ENCODE data around the gene PIN1.

The PIN1 gene

DNA sequence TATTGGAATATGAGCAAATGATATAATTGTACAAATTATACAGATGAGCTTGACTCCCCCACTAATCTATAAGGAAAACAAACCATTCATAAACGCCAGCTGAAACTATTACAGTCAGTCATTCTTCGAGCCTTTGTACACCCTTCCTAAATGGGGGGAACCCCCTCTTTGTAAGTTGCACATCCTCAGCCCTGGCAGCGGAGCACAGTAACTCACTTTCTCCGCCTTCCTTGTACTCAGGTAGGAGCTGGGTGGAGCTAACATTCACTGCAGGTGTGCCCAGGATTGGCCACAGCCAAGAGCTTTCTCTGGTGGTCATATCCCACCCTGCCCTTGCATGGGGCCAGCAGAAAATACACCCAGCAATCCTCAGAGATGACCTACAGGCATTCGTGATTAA lies 28.6 kb downstream of the PIN1 start:
- TF ChIP-seq, protein P1, sequence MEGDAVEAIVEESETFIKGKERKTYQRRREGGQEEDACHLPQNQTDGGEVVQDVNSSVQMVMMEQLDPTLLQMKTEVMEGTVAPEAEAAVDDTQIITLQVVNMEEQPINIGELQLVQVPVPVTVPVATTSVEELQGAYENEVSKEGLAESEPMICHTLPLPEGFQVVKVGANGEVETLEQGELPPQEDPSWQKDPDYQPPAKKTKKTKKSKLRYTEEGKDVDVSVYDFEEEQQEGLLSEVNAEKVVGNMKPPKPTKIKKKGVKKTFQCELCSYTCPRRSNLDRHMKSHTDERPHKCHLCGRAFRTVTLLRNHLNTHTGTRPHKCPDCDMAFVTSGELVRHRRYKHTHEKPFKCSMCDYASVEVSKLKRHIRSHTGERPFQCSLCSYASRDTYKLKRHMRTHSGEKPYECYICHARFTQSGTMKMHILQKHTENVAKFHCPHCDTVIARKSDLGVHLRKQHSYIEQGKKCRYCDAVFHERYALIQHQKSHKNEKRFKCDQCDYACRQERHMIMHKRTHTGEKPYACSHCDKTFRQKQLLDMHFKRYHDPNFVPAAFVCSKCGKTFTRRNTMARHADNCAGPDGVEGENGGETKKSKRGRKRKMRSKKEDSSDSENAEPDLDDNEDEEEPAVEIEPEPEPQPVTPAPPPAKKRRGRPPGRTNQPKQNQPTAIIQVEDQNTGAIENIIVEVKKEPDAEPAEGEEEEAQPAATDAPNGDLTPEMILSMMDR (IDR thresholded peaks at IDR 0.05): no peak

DNA sequence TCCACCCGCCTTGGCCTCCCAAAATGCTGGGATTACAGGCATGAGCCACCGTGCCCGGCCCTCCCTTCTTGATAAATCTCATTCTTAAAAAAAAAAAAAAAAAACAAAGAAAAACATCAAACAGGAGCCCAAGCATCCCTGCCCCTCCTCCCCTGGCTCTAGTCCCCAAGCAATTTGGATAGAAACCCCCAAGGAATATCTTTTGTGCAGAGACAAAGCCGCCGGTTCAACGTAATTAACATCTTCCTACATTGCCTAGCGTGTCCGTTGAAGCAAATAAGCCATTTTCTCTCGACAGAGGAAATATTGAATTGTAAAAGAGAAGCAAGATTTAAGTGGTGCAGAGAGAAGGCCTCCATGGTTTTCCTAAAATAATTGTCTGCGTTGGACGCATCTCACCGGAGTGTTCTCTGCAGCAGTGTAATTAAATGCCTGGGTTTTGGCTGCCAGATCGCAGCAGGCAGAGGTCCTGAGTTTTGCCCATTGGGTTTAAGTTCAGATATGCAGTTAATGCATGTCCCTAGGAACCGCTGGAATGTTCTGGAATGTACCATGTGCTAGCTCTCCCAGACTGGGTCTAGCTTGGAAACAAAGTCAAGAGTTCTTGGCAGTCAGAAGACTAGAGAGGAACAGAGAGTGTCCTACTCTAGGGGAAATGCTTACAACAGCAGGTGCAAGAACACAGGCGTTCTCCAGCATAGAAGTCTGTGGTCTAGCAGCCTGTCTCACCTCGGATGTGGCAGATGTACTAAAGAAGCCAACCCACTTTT lies 30.8 kb downstream of the PIN1 start:
- TF ChIP-seq, protein P1 (IDR thresholded peaks at IDR 0.05): no peak

DNA sequence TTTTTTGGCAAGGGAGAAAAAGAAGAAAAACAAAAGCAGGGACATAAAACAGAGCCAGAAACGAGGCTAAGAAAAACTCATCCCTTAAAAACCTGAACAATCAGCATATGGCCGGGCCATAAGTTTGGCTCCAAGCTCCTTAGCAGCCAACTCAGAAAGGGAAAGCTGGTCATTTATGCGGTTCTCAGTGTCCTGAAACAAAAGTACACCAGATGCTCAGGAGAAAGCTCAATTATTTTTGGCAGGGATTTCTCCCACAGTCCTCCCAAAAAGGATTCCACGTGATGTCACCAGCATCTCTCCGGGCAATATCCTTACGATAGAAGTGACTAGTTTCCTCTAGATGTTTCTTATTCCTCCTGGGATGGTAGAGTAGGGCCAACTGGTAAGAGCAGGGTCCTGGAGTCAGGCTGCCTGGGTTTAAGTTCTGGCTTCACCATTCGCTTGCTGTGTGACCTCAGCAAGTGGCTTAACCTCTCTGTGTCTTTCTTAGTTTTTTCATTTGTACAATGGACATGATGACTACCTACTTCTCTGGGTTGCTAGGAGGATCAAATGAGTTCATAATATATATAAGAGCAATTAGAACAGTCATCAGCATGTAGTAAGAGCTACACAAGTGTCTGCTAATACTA lies 34.0 kb downstream of the PIN1 start:
- TF ChIP-seq, protein P1 (IDR thresholded peaks at IDR 0.05): no peak

DNA sequence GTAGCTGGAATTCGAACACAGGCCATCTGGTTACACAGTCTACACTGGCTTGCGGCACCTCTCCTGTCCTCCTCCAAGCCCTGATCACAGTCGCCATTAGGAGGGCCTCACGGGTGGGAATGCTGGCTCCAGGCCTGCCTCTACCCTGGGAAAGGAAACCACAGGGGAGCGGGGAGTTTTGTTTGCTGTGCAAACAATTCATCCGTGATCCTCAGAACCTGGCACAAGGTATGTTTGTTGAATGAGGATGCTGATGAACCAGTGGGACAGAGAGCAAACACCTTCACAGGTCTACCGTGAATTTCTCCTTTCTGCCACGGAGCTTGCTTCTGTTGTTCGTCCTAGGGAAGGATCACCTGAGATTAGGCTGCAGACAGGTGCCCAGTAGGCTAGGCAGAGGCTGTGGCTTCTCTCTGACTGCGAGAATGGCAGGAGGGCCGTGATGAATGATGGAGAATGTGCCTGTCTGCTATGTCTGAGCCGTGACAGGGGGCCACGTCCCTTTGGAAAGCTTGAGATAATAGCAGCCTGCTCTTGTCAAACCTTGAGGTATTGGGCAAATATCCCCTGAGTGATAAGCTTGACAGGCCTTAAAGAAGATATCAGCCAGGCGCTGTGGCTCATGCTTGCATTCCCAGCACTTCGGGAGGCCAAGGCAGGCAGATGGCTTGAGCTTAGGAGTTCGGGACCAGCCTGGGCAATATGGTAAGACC lies 36.7 kb downstream of the PIN1 start:
- TF ChIP-seq, protein P1 (IDR thresholded peaks at IDR 0.05): no peak

DNA sequence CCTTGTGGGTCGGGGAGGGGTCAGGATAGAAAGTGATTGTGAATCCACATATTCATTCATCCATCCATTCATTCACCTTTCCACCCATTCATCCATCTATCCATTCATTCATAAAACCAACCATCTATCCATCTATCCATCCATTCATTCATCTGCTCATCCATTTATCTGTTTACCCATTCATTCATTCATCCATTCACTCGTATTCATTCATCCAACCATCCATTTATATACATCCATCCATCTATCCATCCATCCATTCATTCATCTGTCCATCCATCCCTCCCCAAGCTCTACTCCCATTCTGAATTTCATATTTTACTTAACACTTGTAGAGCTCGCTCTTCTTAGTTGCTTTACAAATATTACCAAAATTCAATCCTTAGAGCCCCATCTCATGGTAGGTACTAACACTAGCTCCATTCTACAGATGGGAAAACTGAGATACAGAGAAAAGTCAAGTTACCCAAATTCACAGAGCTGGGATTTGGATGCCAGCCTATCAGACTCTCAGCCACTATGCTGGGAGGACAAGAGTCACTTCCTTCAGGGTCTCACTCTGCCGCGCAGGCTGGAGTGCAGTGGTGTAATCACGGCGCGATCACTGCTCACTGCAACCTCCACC lies 37.6 kb downstream of the PIN1 start:
- TF ChIP-seq, protein P1 (IDR thresholded peaks at IDR 0.05): no peak

DNA sequence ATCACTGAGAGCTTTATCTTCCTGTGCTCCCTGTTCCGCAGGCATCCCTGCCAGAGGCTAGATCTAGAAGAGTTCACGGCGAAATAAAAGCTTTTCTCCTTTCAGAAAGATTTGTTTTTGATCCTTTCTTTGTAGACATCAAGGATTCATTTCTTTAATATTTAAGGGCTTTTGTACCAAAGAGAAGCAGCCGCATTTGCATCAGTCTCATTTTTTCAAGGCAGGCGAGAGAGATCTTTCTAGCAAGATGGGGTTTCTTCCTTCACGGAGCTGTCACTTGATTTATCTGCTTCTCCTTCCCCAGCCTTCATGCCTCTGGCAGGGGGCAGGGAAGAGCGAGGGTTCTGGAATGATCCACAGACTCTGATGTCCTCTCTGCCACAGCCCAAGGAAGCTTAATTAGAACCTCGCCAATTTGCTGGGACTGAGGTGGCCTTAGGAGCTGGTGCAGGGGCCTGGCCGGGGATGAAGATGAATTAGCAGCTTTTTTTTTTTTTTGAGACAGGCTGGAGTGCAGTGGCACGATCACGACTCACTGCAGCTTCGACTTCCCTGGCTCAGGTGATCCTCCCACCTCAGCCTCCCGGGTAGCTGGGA lies 40.0 kb downstream of the PIN1 start:
- TF ChIP-seq, protein P1 (IDR thresholded peaks at IDR 0.05): no peak

DNA sequence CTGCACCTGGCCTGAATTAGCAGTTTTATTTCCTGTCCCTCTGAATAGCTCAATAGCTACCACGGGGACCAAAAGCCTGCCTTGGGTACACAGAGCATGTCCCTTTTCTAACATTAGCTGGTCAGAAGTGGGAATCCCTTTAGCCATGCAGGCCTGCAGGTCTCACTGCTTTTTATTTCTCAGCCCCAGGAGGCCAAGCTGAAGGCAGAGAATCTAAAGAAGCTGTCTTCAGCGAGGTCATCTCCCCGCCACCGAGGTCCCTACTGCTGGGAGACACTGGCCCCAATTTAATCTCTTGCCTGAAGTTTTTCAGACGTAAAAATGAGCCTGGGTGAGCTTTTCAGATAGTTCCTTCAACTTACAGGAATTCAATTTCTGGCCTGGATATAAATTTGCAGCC lies 40.7 kb downstream of the PIN1 start:
- TF ChIP-seq, protein P1 (IDR thresholded peaks at IDR 0.05): no peak
